Left colon (tissue), 2 donors: ENCODE results near the gene TMIE. TPM values are rescaled to one million over a fixed set of nuclear protein-coding genes. Genes with fewer than 3 reads are reported as not detected.
A peak's percentile ranks its signal among the peaks of the same experiment; 100 is the strongest.
"Not testable (repeated sequence)": the region's sequence is repeated elsewhere in the genome, so short reads cannot be mapped to it uniquely, and the experiment has no call there.

Source experiments
- ATAC-seq: fragments of 200-7000 bp; cut with Tn5 transposase; one replicate; pipeline ENCODE4 v1.9.1; 2020; ENCODE audit warnings: mild to moderate bottlenecking, moderate library complexity
- DNase-seq, 2 donors: peaks; one replicate each; pipeline ENCODE4 v3.0.0-alpha.2; 2020
- intact Hi-C, 2 donors: fragments of 100-400 bp; cut with DNase I in 1 of 2; cut with micrococcal nuclease in 1 of 2; formaldehyde crosslinking; loops; one replicate each; pipeline versions ENCODE4 v1.11.2 to v1.14.0; 2022; cut with DNase I, micrococcal nuclease
- total RNA-seq, 2 donors: library from RNA; stranded (reverse); fragmentation: NEBNext Ultra II Directional; extraction: Animal tissue kit (Norgen Biotek cat#: 25700); gene quantifications; one replicate each; pipeline ENCODE4 v1.2.1, GENCODE V29; 2021
- donor health status: DM: no; HTN: no; CAD: no.
- donor health status: DM: yes; HTN: yes; CAD: no.

Gene TMIE
- total RNA-seq, 2 donors from 2014 or later = 0.17 TPM; not detected in 1

GRCh38 chr3:46703013-46703520 lies 1.9 kb downstream of the TMIE start:
- no peak for ATAC-seq
- no peak for DNase-seq
- intact Hi-C loops = loop anchor here in 1 of 2 donors (10.0 kb wide), 1 partner anchor 202 kb away; no protein-coding TSS in a partner anchor

- intact Hi-C loops = loop anchor here in 1 of 2 donors (10.0 kb wide), 1 partner anchor 200 kb away; no protein-coding TSS in a partner anchor
- DNase-seq, ATAC-seq: not testable (repeated sequence)
Measured at GRCh38 chr3:46704346-46704745, 3.2 kb downstream of the TMIE start.

- ATAC-seq (peak; percentile 90), DNase-seq (peak; percentile 56 to 74)
- intact Hi-C loops = loop anchor here (5.0 to 10.0 kb wide), 3 partner anchors 187 to 207 kb away; no protein-coding TSS in a partner anchor
Measured at GRCh38 chr3:46705022-46705530, 3.9 kb downstream of the TMIE start.

- DNase-seq = peak; percentile 10 to 40
- peak; percentile 68 for ATAC-seq
- intact Hi-C loops = loop anchor here (5.0 to 10.0 kb wide), 3 partner anchors 186 to 206 kb away; no protein-coding TSS in a partner anchor
Measured at GRCh38 chr3:46705751-46706552, 4.8 kb downstream of the TMIE start.

- DNase-seq = peak; percentile 1 to 19
- intact Hi-C loops = loop anchor here (5.0 to 10.0 kb wide), 3 partner anchors 185 to 205 kb away; no protein-coding TSS in a partner anchor
Measured at GRCh38 chr3:46706771-46707582, 5.8 kb downstream of the TMIE start.

GRCh38 chr3:46707601-46708011 lies 6.4 kb downstream of the TMIE start:
- no peak for DNase-seq
- intact Hi-C loops = loop anchor here (5.0 to 10.0 kb wide), 3 partner anchors 185 to 205 kb away; no protein-coding TSS in a partner anchor

More at GRCh38 chr3:46706771-46707582, 5.8 kb downstream of the TMIE start:
- no peak for ATAC-seq

GRCh38 chr3:46708401-46709156 lies 7.4 kb downstream of the TMIE start:
- DNase-seq = peak in 1 of 2 donors; percentile 7
- intact Hi-C loops = loop anchor here (5.0 to 10.0 kb wide), 3 partner anchors 184 to 204 kb away; no protein-coding TSS in a partner anchor

More at GRCh38 chr3:46707601-46708011, 6.4 kb downstream of the TMIE start:
- no peak for ATAC-seq

GRCh38 chr3:46709157-46709654 lies 8.0 kb downstream of the TMIE start:
- DNase-seq (no peak), ATAC-seq (no peak)
- intact Hi-C loops = loop anchor here (5.0 to 10.0 kb wide), 3 partner anchors 183 to 203 kb away; no protein-coding TSS in a partner anchor

More at GRCh38 chr3:46708401-46709156, 7.4 kb downstream of the TMIE start:
- no peak for ATAC-seq

- intact Hi-C loops = loop anchor here (5.0 to 10.0 kb wide), 3 partner anchors 183 to 203 kb away; no protein-coding TSS in a partner anchor
- no peak for ATAC-seq
- DNase-seq = peak in 1 of 2 donors; percentile 4
Measured at GRCh38 chr3:46709721-46710120, 8.5 kb downstream of the TMIE start.

- DNase-seq (peak in 1 of 2 donors; percentile 11), ATAC-seq (no peak)
- intact Hi-C loops = no loop called here
Measured at GRCh38 chr3:46710229-46710628, 9.0 kb downstream of the TMIE start.

GRCh38 chr3:46710671-46711295 lies 9.6 kb downstream of the TMIE start:
- no peak for DNase-seq
- no peak for ATAC-seq
- intact Hi-C loops = no loop called here

- intact Hi-C loops = no loop called here
- peak in 1 of 2 donors; percentile 17 for DNase-seq
- ATAC-seq = no peak
Measured at GRCh38 chr3:46711305-46711704, 10.1 kb downstream of the TMIE start.

GRCh38 chr3:46711760-46712159 lies 10.6 kb downstream of the TMIE start:
- DNase-seq (peak in 1 of 2 donors; percentile 9), ATAC-seq (no peak)
- intact Hi-C loops = no loop called here

GRCh38 chr3:46712191-46713049 lies 11.2 kb downstream of the TMIE start:
- no peak for ATAC-seq
- intact Hi-C loops = no loop called here
- DNase-seq = peak in 1 of 2 donors; percentile 2

- intact Hi-C loops = no loop called here
- ATAC-seq = no peak
- DNase-seq = no peak
Measured at GRCh38 chr3:46713050-46713897, 12.1 kb downstream of the TMIE start.
